ENCODE measurements around the gene SLC26A1. TPM values are rescaled to one million over a fixed set of nuclear protein-coding genes. Genes with fewer than 3 reads are reported as not detected.

The SLC26A1 gene
- total RNA-seq, 2 experiments from 2014 or later, result not detected

- H3K27me3 ChIP-seq (ENCODE audit: control insufficient read depth in 1 of 2, insufficient read depth in 2 of 2, low read length in 2 of 2), result no peaks in the 10 kb centered on the region
- POLR2A ChIA-PET, result no interaction called here
- DNase-seq, result no peak
- Mint-ChIP-seq H3K9me3 (no peaks in the 10 kb centered on the region), H3K27ac (no peak overlapping the region), H3K4me3 (no peak overlapping the region), H3K4me1 (ENCODE audit: low read depth) (no peaks in the 10 kb centered on the region), H3K27me3 (no peaks in the 10 kb centered on the region), H3K36me3 (ENCODE audit: low read depth) (peaks cover 14% of the 10 kb centered on the region)
- H3K4me3 ChIP-seq (ENCODE audit: low read length), result no peak overlapping the region
- no peak overlapping the region for H3K27ac ChIP-seq (ENCODE audit: low read depth in 1 of 2, low read length in 2 of 2)
- H3K4me1 ChIP-seq (ENCODE audit: insufficient read depth, low read length), result peaks cover 5% of the 10 kb centered on the region
- intact Hi-C loops (cut with DNase I, micrococcal nuclease), result no loop called here
- peaks cover 5% of the 10 kb centered on the region for H3K36me3 ChIP-seq (ENCODE audit: insufficient read depth, low read length)
- H3K9me3 ChIP-seq (ENCODE audit: control insufficient read depth in 1 of 2, insufficient read depth in 1 of 2, low read length in 2 of 2), result no peaks in the 10 kb centered on the region
- CTCF ChIA-PET, result no interaction called here
- no peak for TF ChIP-seq CTCF (IDR thresholded peaks at IDR 0.05)
- ATAC-seq (ENCODE audit: poor library complexity), result no peak
Observed at GRCh38 chr4:948936-949300, 44.3 kb downstream of the SLC26A1 start.

- Histone ChIP-seq H3K4me1 (ENCODE audit: insufficient read depth, low read length) (peaks cover 5% of the 10 kb centered on the region), H3K9me3 (ENCODE audit: control insufficient read depth in 1 of 2, insufficient read depth in 1 of 2, low read length in 2 of 2) (no peaks in the 10 kb centered on the region), H3K27ac (ENCODE audit: low read depth in 1 of 2, low read length in 2 of 2) (no peak overlapping the region), H3K4me3 (ENCODE audit: low read length) (no peak overlapping the region), H3K36me3 (ENCODE audit: insufficient read depth, low read length) (peaks cover 2% of the 10 kb centered on the region), H3K27me3 (ENCODE audit: control insufficient read depth in 1 of 2, insufficient read depth in 2 of 2, low read length in 2 of 2) (no peaks in the 10 kb centered on the region)
- intact Hi-C loops (cut with DNase I, micrococcal nuclease), result no loop called here
- H3K27me3 Mint-ChIP-seq, result no peaks in the 10 kb centered on the region
- peaks cover 12% of the 10 kb centered on the region for H3K36me3 Mint-ChIP-seq (ENCODE audit: low read depth)
- H3K4me1 Mint-ChIP-seq (ENCODE audit: low read depth), result no peaks in the 10 kb centered on the region
- CTCF ChIA-PET, result no interaction called here
- no peaks in the 10 kb centered on the region for H3K9me3 Mint-ChIP-seq
- DNase-seq (peak in 1 of 14 experiments; percentile 6), ATAC-seq (ENCODE audit: poor library complexity) (no peak)
- H3K27ac Mint-ChIP-seq, result no peak overlapping the region
- POLR2A ChIA-PET, result no interaction called here
- TF ChIP-seq CTCF (IDR thresholded peaks at IDR 0.05), result no peak
- H3K4me3 Mint-ChIP-seq, result no peak overlapping the region
Observed at GRCh38 chr4:948101-948935, 44.9 kb downstream of the SLC26A1 start.

GRCh38 chr4:947491-947971 is 45.7 kb downstream of the SLC26A1 start:
- intact Hi-C loops (cut with DNase I, micrococcal nuclease), result no loop called here

More at GRCh38 chr4:947491-947971, 45.7 kb downstream of the SLC26A1 start:
- no peaks in the 10 kb centered on the region for H3K9me3 ChIP-seq (ENCODE audit: control insufficient read depth in 1 of 2, insufficient read depth in 1 of 2, low read length in 2 of 2)
- no peak overlapping the region for H3K4me3 ChIP-seq (ENCODE audit: low read length)
- no peak for DNase-seq
- ChIA-PET POLR2A (no interaction called here), CTCF (no interaction called here)
- H3K27ac ChIP-seq (ENCODE audit: low read depth in 1 of 2, low read length in 2 of 2), result no peak overlapping the region
- Mint-ChIP-seq H3K27me3 (no peaks in the 10 kb centered on the region), H3K36me3 (ENCODE audit: low read depth) (peaks cover 8% of the 10 kb centered on the region), H3K9me3 (no peaks in the 10 kb centered on the region), H3K27ac (no peak overlapping the region), H3K4me3 (no peak overlapping the region), H3K4me1 (ENCODE audit: low read depth) (no peaks in the 10 kb centered on the region)
- no peak for ATAC-seq (ENCODE audit: poor library complexity)
- peaks cover 5% of the 10 kb centered on the region for H3K4me1 ChIP-seq (ENCODE audit: insufficient read depth, low read length)
- no peak for TF ChIP-seq CTCF (IDR thresholded peaks at IDR 0.05)
- H3K27me3 ChIP-seq (ENCODE audit: control insufficient read depth in 1 of 2, insufficient read depth in 2 of 2, low read length in 2 of 2), result no peaks in the 10 kb centered on the region
- H3K36me3 ChIP-seq (ENCODE audit: insufficient read depth, low read length), result no peaks in the 10 kb centered on the region

Measured in CD4-positive, alpha-beta T cell (primary cell).